ENCODE data around the gene ATRAID. TPM values are rescaled to one million over a fixed set of nuclear protein-coding genes. Genes with fewer than 3 reads are reported as not detected.
A peak's percentile ranks its signal among the peaks of the same experiment; 100 is the strongest.
"Not testable (repeated sequence)": the region's sequence is repeated elsewhere in the genome, so short reads cannot be mapped to it uniquely, and the experiment has no call there.

ATRAID gene, protein sequence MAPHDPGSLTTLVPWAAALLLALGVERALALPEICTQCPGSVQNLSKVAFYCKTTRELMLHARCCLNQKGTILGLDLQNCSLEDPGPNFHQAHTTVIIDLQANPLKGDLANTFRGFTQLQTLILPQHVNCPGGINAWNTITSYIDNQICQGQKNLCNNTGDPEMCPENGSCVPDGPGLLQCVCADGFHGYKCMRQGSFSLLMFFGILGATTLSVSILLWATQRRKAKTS
- total RNA-seq, result 131 TPM

DNA sequence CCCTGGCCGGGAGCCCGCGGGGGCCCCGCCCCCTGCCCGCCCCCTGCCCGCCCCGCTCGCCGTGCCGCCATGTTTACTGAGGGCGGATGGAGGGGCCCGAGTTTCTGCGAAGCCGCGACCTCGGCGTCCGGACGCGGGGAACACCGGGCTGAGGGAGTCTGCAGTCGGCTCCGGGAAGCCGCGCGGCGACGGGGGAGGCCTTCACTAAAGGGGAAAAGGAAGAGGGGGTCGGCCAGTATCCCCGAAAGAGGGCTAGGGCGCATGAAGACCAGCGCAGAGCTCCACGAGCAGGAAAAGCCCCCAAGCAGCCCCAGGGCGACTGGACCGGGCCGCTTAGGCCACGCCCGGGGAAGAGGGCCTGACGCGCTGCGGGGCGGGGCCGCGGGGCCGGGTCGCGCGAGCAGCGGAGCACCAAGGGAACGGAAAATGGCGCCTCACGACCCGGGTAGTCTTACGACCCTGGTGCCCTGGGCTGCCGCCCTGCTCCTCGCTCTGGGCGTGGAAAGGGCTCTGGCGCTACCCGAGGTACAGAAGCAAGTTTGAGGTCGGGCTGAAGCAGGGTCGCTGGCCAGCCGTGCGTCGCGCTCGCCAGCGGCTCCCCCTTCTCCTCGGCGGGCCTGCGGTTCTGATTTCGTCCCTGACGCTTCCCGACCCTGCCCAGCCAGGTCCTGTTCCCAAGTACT lies at the start of gene ATRAID, which contains the start of gene SLC5A6:
TSS of gene ATRAID (plus strand) at position 99 of the 683 bp plus-strand sequence. CDS start at position 427, 328 bp downstream.
TSS of gene SLC5A6 (minus strand) at position 326 of the 683 bp plus-strand sequence. CDS start 4,618 bp downstream, outside the sequence.
- peak; percentile 89 for DNase-seq (ENCODE audit: low spot score)

DNA sequence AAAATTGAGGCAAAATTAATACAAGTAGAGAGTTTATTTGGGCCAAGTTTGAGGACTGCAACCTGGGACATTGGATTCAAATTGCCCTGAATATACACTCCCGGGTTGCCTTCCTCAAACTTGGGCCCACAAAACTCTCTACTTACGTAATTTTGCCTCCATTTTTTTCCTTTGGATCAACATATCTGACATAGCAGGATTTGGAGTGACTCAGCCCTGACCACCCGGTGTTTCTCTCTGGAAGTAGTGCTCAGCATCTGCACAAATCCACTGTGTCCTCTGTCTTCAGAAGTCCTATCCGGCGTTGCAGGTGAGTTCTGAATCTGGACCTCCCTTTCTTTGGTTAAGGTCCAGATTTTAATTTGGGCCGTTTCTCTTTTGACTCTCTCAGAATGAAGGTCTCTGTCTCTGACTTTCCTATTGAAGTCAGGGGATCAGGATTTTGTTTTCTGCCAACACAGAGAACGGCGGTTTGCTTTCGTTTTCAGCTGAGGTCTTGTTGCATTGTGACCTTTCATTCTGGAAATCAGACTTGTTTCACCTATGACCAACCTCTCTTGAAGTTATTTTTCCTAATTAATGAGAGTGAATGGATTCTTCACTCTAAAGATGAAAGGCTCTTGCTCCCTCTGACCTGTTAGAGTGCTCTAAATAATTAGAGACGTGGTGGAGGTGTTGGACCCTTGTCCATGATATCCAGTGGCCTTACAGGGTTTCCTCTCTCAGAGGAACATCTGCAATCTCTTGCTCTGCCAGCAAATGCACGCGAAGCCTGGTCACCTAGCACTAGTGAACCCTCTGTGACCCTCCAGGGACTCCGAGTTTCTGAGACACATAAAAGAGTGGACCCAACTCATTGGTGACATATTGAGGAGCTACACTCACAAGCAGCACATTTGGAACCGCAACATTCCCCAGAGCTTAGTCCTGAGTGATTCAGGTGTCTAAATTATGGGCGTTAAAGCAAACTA lies 49.4 kb upstream of the ATRAID start:
- DNase-seq (ENCODE audit: low spot score), result no peak

DNA sequence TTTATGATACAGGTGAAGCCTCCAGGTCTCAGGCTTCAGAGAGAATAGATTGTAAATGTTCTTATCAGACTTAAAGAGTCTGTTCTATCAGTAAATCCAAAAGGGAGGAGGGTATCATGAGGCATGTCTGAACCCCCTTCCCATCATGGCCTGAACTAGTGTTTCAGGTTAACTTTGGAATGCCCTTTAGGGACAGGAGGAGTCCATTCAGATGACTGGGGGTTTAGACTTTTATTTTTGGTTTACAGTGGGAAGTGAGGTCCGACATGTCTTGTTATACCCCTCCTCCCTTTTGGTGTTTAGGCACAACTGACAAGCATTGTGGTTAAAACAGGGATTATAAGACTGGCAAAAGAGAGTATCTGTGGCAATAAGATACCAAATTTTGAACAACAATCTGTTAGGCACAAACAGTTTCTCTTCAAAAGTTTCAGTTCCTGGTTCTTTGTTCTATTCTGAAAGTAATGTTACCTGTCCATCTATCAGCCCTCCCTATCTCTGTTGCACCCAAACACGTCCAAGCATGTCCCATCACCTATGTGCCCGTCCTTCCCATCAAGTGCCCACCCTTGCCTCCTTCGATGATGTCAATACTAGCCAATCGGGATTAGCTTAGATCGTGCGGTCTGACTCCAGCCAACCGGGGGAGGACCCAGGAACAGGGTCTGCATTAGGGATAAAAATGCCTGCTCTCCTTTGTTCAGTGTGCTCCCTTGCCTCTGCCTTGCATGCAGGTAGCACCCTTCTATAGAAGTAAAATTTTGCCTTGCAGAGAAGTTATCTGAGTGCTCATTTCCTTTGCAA lies 46.7 kb upstream of the ATRAID start:
- no peak for DNase-seq (ENCODE audit: low spot score)

DNA sequence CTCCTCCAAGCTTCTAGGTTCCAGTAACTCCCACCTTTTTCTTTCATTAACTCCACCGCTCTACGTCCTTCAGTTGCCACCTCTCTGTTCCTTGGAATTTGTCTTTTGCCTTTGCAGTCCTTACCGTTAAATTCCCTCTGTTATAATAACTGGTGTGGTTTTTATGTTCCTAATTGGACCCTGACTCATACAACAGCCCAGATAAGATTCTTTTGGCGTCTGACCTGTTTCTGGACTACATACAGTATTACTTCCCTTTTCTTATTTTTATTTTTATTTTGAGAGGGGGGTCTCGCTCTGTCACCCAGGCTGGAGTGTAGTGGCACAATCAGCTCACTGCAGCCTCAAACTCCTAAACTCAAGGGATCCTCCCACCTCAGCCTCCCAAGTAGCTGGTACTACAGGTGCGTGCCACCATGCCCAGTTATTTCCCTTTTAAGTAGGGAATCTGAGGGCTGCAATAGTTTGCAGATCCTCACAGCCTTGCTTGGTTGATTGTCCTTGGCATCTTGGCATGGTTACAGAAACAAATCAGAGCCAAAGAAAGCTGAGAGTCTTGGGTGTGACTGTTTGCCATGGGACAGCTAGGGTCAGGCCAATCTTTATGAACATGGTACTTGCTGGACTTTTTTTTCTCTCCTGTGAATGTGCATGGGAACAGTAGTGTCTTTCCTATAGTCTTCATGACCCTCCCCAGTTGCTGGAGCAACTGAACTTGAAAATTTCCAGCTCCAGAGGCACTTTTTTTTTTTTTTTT lies 41.1 kb upstream of the ATRAID start:
- no peak for DNase-seq (ENCODE audit: low spot score)

DNA sequence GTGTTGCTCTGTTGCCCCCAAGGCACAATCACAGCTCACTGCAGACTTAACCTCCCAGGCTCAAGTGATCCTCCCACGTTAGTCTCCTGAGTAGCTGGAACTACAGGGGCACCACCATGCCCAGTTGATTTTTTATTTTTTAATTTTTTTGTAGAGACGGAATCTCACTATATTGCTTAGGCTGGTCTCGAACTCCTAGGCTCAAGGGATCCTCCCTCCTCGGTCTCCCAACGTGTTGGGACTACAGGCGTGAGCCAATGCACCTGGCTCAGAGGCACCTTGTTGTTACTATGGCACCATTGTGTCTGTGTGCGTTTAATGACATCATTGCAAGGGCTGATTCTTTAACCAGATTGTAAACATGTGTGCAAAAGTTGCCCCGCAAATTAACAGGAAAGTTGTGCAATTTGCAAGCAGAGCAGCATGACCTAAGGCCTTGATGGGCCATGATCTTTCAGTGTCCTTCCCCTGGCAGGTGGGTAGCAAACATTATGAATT lies 40.4 kb upstream of the ATRAID start:
- no peak for DNase-seq (ENCODE audit: low spot score)

DNA sequence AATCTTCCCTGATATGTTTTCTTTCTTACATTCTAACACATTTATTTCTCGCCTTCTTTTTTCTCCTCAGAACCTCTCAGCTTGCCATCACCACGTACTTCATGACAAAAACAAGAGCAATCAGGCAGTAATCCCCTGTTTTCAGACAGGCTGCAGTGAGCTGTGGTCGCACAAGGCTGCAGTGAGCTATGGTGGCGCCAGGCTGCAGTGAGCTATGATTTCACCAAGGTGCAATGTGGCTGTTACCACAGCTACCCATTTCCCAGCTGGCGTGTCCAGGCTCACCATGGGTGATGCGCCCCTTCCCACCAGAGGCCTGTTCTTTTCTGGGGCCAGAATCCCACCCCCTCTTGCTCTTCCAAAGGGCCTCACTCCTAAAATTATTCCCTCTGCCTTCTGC lies 37.2 kb upstream of the ATRAID start:
- DNase-seq (ENCODE audit: low spot score), result no peak

DNA sequence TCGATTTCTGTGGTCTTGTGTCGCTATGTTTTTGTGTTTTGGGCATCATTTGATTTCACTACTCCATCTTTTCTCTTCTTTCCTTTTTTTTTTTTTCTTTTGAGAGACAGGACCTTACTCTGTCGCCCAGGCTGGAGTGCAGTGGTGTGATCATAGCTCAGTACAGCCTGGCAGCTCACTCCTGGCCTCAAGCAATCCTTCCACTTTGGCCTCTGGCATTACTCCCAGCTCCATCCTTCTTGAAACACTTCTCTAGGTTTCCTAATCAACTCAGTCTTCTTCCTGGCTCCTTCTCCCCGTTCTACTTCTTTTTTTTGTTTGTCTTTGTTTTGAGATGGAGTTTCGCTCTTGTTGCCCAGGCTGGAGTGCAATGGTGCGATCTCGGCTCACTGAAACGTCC lies 36.5 kb upstream of the ATRAID start:
- no peak for DNase-seq (ENCODE audit: low spot score)

DNA sequence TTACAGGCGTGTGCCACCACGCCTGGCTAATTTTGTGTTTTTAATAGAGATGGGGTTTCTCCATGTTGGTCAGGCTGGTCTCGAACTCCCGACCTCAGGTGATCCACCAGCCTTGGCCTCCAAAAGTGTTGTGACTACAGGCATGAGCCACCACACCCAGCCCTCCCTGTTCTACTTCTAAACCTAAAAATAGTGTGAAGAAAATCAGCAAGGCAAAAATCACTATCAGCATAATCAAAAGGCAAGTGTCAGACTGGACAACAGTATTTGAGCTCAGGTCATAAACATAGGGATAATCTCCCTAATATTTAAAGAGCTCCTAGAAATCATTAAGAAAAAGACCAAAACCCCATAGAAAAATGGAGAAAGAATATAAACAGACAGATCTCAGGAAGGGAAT lies 36.1 kb upstream of the ATRAID start:
- not testable (repeated sequence) for DNase-seq (ENCODE audit: low spot score)

DNA sequence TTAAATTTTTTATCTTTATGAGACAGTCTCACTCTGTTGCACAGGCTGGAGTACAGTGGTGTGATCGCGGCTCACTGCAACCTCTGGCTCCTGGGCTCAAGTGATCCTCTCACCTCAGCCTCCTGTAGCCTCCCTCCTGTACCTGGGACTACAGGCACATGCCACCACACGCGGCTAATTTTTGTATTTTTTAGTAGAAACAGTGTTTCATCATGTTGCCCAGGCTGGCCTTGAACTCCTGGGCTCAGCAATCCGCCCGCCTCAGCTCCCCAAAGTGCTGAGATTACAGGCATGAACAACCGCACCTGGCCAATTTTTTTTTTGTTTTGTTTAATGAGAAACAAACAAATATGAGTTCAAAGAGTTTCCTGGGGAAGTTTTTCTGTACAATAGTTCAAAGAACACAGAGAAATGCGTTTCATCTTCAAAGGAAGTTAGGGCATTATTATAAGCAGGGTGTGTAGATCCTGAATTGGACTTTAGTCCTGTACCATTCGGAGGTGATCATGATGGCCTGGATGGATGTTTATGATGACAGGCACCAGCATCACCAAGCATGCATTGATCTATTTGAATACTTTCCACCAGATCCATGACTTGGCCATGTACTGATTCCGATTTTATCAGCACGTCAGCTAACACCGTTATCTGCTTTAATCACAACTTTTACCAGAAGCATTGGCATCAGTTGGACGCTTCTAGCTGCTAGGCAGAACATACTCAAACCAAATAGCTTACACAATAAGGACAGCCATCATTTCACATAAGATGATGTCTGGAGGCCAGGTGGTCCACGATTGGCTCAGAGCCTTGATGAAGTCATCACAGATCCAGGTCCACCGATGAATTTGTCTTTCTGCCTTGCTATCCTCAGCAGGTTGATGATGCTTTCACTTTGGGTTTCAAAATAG lies 34.1 kb upstream of the ATRAID start:
- DNase-seq (ENCODE audit: low spot score), result no peak

DNA sequence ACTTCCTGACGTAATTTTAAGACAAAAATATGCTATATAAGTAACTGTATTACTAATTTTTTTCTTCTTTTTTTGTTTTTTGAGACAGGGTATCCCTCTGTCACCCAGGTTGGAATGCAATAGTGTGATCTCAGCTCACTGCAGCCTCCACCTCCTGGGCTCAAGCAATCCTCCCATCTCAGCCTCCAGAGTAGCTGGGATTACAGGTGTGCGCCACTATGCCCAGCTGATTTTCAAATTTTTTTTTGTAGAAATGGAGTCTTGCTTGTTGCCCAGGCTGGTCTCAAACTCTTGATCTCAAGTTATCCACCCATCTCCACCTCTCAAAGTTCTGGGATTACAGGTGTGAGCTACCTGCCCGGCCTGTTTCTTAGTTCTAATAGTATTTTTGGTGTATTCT lies 33.4 kb upstream of the ATRAID start:
- DNase-seq (ENCODE audit: low spot score), result no peak

DNA sequence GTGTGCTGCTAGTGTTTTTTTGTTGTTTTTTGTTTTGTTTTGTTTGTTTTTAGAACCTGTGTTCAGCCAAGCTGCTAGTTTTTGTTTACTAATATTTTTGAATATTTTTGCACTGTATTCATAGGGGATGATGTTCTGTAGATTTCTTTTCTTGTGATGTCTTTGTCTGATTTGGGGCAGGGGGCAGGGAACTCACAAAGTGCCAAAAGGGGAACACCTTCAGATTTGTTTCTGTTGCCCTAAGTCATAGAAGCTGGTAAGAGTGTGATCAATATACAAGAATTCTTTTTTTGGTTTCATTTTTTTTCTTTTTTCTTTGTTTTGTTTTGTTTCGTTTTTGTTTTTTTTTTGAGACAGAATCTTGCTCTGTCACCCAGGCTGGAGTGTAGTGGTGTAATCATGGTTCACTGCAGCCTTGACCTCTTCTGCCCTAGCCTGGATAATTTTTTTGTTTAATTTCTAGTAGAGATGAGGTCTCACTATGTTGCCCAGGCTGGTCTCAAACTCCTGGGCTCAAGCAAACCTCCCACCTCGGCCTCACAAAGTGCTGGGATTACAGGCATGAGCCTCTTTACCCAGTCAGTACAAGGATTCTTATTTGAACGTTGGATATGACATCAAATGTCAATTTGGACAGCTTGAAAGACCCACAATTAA lies 32.4 kb upstream of the ATRAID start:
- no peak for DNase-seq (ENCODE audit: low spot score)

DNA sequence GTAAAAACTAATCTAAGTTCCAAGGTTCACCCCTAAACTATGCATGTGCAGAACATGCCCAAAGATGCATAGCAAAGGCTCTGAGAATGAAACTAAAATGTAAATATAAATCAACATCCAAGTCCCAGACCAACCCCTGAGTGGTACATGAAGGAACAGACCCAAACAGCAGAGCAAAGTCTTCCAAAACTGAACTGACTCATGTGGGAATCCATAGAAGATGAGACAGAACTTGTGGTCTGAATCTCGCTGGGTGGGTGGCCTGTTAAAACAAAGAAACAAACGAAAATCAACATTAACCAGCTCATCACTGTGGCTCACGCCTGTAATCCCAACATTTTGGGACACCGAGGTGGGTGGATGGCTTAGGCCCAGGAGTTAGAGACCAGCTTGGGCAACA lies 29.5 kb upstream of the ATRAID start:
- no peak for DNase-seq (ENCODE audit: low spot score)

DNA sequence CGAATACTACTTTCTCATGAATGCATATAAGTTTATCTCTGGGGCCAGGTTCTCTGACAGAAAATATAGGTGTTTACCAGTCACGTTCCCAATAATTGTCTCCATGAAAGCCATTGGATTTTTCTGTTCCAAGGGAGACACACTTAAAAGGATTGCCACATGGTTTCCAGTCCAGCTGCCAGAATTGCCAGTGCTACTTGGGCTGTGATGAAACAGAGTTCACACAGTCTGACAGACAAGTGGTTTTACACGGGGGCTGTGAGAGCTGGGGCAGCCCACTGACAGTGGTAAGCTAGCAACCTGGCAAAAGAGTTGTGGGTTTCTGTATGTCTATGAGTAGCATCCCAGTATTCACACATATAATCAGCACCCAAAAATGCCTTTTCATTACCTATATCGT lies 27.7 kb upstream of the ATRAID start:
- no peak for DNase-seq (ENCODE audit: low spot score)

DNA sequence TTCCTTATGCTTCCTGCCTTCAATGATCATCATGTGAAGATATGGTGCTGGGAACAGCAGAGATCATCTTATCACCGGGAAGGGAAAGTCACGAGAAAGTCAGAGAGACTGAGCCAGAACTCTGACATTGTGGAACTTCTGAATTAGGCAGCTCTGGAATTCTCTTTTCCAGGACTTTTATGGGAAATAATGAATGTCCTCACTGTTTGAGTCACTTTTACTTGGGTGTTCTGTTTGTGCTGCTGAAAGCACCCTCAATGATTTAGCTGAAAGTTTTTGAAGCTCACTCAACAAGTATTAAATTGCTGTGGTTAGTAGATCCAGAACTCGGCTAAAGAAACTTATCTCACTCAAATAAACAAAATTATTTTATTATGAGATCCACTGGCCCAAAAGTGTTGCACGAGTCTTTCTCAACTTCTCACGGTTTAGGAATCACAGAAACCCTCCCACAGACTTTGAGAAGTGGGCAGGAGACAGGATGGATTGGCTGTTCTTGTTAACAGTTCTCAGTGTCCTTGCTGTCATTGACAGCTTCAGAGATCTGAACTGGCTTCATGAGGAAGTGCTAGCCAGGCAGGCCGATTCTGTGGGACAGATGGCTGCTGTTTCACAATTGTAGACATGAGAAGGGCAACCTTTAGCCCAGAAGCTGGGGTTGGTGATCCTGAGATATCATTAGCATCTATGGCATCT lies 26.4 kb upstream of the ATRAID start:
- DNase-seq (ENCODE audit: low spot score), result peak; percentile 64

DNA sequence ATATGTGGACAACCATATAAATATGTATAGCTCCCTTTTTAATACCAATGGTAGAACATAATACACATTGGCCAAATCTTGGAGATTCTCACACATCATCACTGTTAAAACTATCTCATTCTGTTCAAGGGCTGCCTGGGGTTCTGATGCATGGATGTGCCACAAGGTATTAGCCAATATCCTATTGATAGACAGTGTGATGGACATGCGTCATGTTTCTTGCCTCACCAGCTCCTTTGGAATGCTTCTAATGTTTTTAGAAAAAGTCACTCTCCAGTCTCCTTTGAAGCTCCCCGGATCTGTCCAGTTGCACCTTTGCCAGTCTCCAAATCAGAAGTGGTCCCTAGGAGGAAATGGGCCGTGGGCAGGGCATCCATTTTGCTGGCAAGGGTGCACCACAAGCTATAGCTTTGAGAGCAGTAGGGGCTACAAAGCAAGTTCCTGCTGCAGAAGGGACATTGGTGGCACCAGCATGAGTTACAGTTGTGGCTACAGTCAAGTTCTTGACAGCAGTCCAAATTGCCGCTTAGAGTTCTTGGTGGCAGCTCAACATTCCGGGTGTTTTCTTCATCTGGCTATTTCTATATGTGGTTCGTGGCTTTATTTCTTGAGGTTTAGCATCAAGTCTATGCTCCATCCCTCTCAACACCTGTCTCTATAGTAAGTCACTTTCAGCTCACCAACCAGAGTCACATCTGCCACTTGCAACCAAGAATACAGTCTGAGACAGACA lies 25.1 kb upstream of the ATRAID start:
- DNase-seq (ENCODE audit: low spot score), result no peak

DNA sequence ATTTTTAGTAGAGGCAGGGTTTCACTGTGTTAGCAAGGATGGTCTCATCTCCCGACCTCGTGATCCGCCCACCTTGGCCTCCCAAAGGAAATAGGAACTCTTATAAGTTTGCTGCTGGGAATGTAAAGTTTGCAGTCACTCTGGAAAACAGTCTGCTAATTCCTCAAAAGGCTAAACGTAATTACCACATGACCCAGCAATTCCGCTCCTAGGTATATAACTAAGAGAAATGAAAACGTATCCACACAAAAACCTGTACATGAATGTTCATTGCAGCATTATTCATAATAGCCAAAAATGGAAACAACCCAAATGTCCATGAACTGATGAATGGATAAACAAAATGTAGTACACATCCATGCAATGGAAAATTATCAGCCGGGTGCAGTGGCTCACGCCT lies 21.9 kb upstream of the ATRAID start:
- DNase-seq (ENCODE audit: low spot score), result no peak

DNA sequence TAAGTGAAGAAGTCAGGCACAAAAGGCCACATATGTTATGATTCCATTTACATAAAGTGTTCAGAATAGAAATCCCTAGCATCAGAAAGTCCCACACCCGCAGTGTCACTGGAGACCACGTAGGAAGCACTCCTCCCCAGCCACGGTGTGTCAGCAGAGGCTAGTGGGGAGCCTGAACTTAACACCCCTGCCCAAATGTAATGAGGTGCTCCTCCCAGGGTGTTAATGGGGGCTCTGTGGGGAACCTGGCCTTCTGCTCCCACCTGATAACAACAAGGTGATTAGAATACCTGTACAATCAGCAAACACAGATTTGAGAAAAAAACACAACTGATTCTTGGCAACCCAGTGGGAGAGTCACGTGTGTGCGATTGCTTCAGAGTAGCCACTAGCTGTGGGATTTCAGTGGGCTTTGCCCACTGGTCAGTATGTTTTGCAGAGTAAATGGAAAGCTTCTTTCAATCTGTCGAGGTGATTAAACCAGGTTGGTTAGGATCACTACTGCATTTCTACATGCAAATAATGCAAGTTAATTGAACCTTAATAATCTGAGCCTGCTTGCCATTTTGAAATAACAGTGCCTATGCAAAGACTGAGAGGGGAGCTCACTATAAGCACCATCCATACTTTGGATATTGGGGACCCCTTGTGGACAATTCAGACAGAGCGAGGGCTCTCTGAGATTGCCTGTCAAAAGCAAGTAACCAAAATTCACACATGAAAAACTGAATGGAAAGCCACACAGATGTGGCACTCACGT lies 20.6 kb upstream of the ATRAID start:
- DNase-seq (ENCODE audit: low spot score), result peak; percentile 68

Data from ureter (tissue), 1 donor.